SU-DHL-6 (cell line): ENCODE measurements around the gene ZGPAT.

Experiments
- H2AFZ ChIP-seq: fragments of 200-600 bp; sonication (generic); 2 replicates; pipeline ENCODE4 v1.6.1; 2014; ENCODE audit warnings: low read depth, mild to moderate bottlenecking, moderate library complexity, mixed read lengths, antibody characterized with exemption, low read length; ENCODE audit not compliant: severe bottlenecking
- H3F3A ChIP-seq: fragments of 200-600 bp; shearing (Covaris generic); 2 replicates; pipeline ENCODE4 v1.6.0; 2016; ENCODE audit warnings: antibody characterized with exemption, mild to moderate bottlenecking; ENCODE audit not compliant: insufficient read depth
- H3K27ac ChIP-seq: fragments of 200-600 bp; sonication (generic); 2 replicates; pipeline ENCODE4 v1.5.1; 2016; ENCODE audit warnings: low read depth, mild to moderate bottlenecking, low read length, moderate library complexity, mixed read lengths
- H3K27me3 ChIP-seq: fragments of 200-600 bp; sonication (generic), shearing (Covaris generic); 2 replicates; pipeline ENCODE4 v1.6.0; 2014; ENCODE audit warnings: mild to moderate bottlenecking, low read length
- H3K36me3 ChIP-seq: fragments of 200-600 bp; sonication (generic); 2 replicates; pipeline ENCODE4 v1.6.1; 2014; ENCODE audit warnings: mild to moderate bottlenecking, low read length, mixed read lengths
- H3K4me2 ChIP-seq: fragments of 300-600, 200-600 bp; shearing (Covaris generic), sonication (generic); 2 replicates; pipeline ENCODE4 v1.6.0; 2014; ENCODE audit warnings: low read length, low read depth, mild to moderate bottlenecking; ENCODE audit not compliant: poor library complexity, severe bottlenecking
- H3K4me3 ChIP-seq: fragments of 200-600 bp; sonication (generic); 2 replicates; pipeline ENCODE4 v1.5.1; 2014; ENCODE audit warnings: antibody characterized with exemption, low read length, mild to moderate bottlenecking, mixed read lengths; ENCODE audit not compliant: insufficient read depth, poor library complexity, severe bottlenecking
- H3K79me2 ChIP-seq: fragments of 200-600 bp; sonication (generic); 2 replicates; pipeline ENCODE4 v1.6.1; 2014; ENCODE audit warnings: mild to moderate bottlenecking, low read length, moderate library complexity; ENCODE audit not compliant: insufficient read depth
- H3K9ac ChIP-seq: fragments of 200-600 bp; sonication (generic); 2 replicates; pipeline ENCODE4 v1.7.0; 2014; ENCODE audit warnings: mild to moderate bottlenecking, low read length
- H3K9me2 ChIP-seq: fragments of 200-600 bp; sonication (generic); replicated peaks from 2 replicates; pipeline ENCODE4 v1.6.1; 2014; ENCODE audit warnings: low read length; ENCODE audit not compliant: insufficient read depth
- H3K9me3 ChIP-seq: fragments of 200-600 bp; sonication (generic); 2 replicates; pipeline ENCODE4 v1.6.1; 2014; ENCODE audit warnings: low read length, mixed read lengths; ENCODE audit not compliant: insufficient read depth
- H4K20me1 ChIP-seq: fragments of 200-600 bp; sonication (generic); 2 replicates; pipeline ENCODE4 v1.6.1; 2014; ENCODE audit warnings: low read depth, mild to moderate bottlenecking, antibody characterized with exemption, low read length, moderate library complexity, mixed read lengths
- EZH2phosphoT487 ChIP-seq: fragments of 200-600 bp; sonication (generic), shearing (Covaris generic); conservative IDR thresholded peaks from 2 replicates; pipeline ENCODE4 v1.6.1; 2018; ENCODE audit warnings: mild to moderate bottlenecking, antibody characterized with exemption, low read length, moderate library complexity, mixed read lengths
- TF ChIP-seq, protein P1 (sequence below): fragments of 200-600 bp; sonication (generic); IDR thresholded peaks from one replicate; pipeline ENCODE4 v1.5.1; 2017; ENCODE audit warnings: antibody characterized with exemption, mild to moderate bottlenecking, low read length, moderate library complexity; ENCODE audit not compliant: insufficient read depth, poor library complexity, severe bottlenecking

ZGPAT gene

DNA sequence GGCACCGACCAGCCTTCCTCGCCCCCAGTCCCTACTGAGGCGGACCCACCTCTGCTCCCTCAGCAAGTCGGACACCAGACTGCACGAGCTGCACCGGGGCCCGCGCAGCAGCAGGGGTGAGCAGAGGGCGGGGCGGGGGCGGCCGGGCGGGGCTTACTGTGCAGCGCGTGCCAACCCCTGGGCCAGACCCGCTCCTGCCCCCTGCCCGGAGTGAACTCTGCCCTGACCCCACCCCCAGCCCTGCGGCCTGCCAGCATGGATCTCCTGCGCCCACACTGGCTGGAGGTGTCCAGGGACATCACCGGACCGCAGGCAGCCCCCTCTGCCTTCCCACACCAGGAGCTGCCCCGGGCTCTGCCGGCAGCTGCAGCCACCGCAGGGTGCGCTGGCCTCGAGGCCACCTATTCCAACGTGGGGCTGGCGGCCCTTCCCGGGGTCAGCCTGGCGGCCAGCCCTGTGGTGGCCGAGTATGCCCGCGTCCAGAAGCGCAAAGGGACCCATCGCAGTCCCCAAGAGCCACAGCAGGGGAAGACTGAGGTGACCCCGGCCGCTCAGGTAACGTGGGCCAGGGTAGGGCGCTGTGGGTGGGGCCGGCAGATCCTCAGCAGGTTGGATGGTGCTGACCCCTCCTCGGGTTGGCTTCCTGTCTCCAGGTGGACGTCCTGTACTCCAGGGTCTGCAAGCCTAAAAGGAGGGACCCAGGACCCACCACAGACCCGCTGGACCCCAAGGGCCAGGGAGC lies 30.3 kb downstream of the ZGPAT start:
- Histone ChIP-seq H4K20me1 (no peaks in the 10 kb centered on the region), H3K4me2 (peak overlapping the region; percentile 89), H3K27ac (peak overlapping the region; percentile 97), H3K4me3 (peak overlapping the region; percentile 55), H3K79me2 (no peaks in the 10 kb centered on the region), H3K9me3 (no peaks in the 10 kb centered on the region), H3K9ac (peak overlapping the region; percentile 77), H3F3A (peaks cover 18% of the 10 kb centered on the region), H3K27me3 (no peaks in the 10 kb centered on the region), H3K9me2 (no peaks in the 10 kb centered on the region), H2AFZ (no peak overlapping the region), H3K36me3 (no peaks in the 10 kb centered on the region)
- TF ChIP-seq, protein P1, sequence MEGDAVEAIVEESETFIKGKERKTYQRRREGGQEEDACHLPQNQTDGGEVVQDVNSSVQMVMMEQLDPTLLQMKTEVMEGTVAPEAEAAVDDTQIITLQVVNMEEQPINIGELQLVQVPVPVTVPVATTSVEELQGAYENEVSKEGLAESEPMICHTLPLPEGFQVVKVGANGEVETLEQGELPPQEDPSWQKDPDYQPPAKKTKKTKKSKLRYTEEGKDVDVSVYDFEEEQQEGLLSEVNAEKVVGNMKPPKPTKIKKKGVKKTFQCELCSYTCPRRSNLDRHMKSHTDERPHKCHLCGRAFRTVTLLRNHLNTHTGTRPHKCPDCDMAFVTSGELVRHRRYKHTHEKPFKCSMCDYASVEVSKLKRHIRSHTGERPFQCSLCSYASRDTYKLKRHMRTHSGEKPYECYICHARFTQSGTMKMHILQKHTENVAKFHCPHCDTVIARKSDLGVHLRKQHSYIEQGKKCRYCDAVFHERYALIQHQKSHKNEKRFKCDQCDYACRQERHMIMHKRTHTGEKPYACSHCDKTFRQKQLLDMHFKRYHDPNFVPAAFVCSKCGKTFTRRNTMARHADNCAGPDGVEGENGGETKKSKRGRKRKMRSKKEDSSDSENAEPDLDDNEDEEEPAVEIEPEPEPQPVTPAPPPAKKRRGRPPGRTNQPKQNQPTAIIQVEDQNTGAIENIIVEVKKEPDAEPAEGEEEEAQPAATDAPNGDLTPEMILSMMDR = no peak
- TF ChIP-seq EZH2phosphoT487 = no peak

DNA sequence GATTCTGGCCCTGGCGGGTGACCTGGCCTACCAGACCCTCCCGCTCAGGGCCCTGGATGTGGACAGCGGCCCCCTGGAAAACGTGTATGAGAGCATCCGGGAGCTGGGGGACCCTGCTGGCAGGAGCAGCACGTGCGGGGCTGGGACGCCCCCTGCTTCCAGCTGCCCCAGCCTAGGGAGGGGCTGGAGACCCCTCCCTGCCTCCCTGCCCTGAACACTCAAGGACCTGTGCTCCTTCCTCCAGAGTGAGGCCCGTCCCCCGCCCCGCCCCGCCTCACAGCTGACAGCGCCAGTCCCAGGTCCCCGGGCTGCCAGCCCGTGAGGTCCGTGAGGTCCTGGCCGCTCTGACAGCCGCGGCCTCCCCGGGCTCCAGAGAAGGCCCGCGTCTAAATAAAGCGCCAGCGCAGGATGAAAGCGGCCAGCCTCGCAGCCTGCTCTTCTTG lies 30.9 kb downstream of the ZGPAT start:
- H3K4me2 ChIP-seq = peak overlapping the region; percentile 89
- peaks cover 24% of the 10 kb centered on the region for H3F3A ChIP-seq
- H3K4me3 ChIP-seq = peak overlapping the region; percentile 55
- H2AFZ ChIP-seq = no peak overlapping the region
- TF ChIP-seq EZH2phosphoT487 = no peak
- TF ChIP-seq, protein P1 = no peak
- no peaks in the 10 kb centered on the region for H4K20me1 ChIP-seq
- H3K79me2 ChIP-seq = no peaks in the 10 kb centered on the region
- no peaks in the 10 kb centered on the region for H3K27me3 ChIP-seq
- no peaks in the 10 kb centered on the region for H3K9me3 ChIP-seq
- no peaks in the 10 kb centered on the region for H3K9me2 ChIP-seq
- H3K9ac ChIP-seq = peak overlapping the region; percentile 77
- H3K27ac ChIP-seq = peak overlapping the region; percentile 87
- H3K36me3 ChIP-seq = no peaks in the 10 kb centered on the region

DNA sequence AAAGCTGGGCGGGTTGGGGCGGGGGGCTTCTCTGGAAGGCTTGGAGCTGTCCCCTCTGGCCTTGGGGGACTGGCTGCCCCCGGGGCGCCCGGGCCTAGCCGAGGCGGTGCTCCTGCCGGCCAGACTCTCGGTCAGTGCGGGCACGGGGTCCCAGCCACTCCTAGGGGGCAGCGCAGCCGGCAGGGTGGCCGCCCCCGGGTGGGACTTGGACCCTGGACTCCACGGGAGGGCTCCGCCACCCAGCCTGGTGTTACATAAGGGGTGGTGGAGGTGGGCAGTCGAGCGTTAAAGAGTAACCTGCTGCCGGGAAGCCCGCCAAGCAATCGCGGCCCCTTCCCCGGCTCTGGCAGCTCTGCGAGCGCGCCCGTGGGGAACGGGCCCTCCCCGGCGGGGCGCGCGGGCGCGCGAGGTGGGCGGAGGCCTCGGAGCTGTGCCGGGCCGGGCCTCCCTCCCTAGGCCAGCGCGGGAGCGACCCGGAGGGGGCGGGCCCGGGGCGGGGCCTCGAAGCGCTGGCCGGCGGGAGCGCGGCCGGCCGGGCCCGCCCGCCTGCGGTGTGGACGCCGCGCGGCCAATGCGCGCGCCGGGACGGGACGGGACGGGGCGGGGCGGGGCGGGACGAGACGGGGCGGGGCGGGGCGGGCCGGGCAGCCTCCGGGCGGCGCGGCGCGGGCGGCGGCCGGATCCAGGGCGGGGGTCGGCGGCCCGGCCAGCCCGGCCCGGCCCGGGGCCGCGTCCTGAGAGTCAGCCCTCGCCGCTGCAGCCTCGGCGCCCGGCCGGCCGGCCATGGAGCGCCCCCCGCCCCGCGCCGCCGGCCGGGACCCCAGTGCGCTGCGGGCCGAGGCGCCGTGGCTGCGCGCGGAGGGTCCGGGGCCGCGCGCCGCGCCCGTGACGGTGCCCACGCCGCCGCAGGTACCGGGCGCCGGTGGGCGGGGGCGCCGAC lies 31.6 kb downstream of the ZGPAT start, which contains the start of gene SLC2A4RG:
TSS of gene SLC2A4RG (plus strand) at position 647 of the 940 bp plus-strand sequence. CDS start at position 784, 137 bp downstream.
- Histone ChIP-seq H4K20me1 (no peaks in the 10 kb centered on the region), H3K9ac (peak within 1 kb of the TSS; percentile 77), H3K27ac (peak within 1 kb of the TSS; percentile 87), H3K4me2 (peak within 1 kb of the TSS; percentile 89), H3K4me3 (peak within 1 kb of the TSS; percentile 55), H3K9me3 (no peaks in the 10 kb centered on the region), H3K9me2 (no peaks in the 10 kb centered on the region), H3F3A (peaks cover 28% of the 10 kb centered on the region), H3K36me3 (no peaks in the 10 kb centered on the region), H2AFZ (no peak within 1 kb of the TSS), H3K79me2 (no peaks in the 10 kb centered on the region), H3K27me3 (no peaks in the 10 kb centered on the region)
- no peak for TF ChIP-seq EZH2phosphoT487
- TF ChIP-seq, protein P1 = no peak
